Osteocyte (in vitro differentiated cells): ENCODE data around the gene CALR3. TPM values are rescaled to one million over a fixed set of nuclear protein-coding genes. Genes with fewer than 3 reads are reported as not detected.

Experiments
- DNase-seq: peaks from one replicate; pipeline ENCODE4 v3.0.0; 2021; ENCODE audit warnings: mixed read lengths; ENCODE audit not compliant: unreplicated experiment; ENCODE audit errors: extremely low spot score
- H3K27ac Mint-ChIP-seq: one replicate; pipeline ENCODE4 v1.8.0; 2021; ENCODE audit warnings: mild to moderate bottlenecking, mixed read lengths; ENCODE audit not compliant: unreplicated experiment
- H3K27me3 Mint-ChIP-seq: one replicate; pipeline ENCODE4 v1.8.0; 2021; ENCODE audit warnings: mixed read lengths; ENCODE audit not compliant: unreplicated experiment
- H3K36me3 Mint-ChIP-seq: one replicate; pipeline ENCODE4 v1.8.0; 2021; ENCODE audit warnings: mixed read lengths; ENCODE audit not compliant: unreplicated experiment
- H3K4me1 Mint-ChIP-seq: one replicate; pipeline ENCODE4 v1.8.0; 2021; ENCODE audit warnings: mixed read lengths; ENCODE audit not compliant: unreplicated experiment
- H3K4me3 Mint-ChIP-seq: one replicate; pipeline ENCODE4 v1.8.0; 2021; ENCODE audit warnings: mild to moderate bottlenecking, moderate library complexity, mixed read lengths; ENCODE audit not compliant: unreplicated experiment
- H3K9me3 Mint-ChIP-seq: one replicate; pipeline ENCODE4 v1.8.0; 2021; ENCODE audit warnings: mixed read lengths; ENCODE audit not compliant: unreplicated experiment
- CTCF ChIP-seq: fragments of 200-600 bp; sonication (generic); IDR thresholded peaks from 2 replicates; pipeline ENCODE4 v1.5.0; 2021; ENCODE audit warnings: antibody characterized with exemption, mild to moderate bottlenecking, moderate library complexity
- total RNA-seq: library from RNA; stranded (reverse); gene quantifications from 2 replicates; pipeline ENCODE4 v1.2.1, GENCODE V29; 2021

The CALR3 gene
- total RNA-seq, 1 donor from 2014 or later, result not detected

- DNase-seq, result peak; percentile 98
- H3K36me3 Mint-ChIP-seq, result peaks cover 17% of the 10 kb centered on the region
- peak within 1 kb of the TSS; percentile 87 for H3K4me3 Mint-ChIP-seq
- no peaks in the 10 kb centered on the region for H3K27me3 Mint-ChIP-seq
- peaks cover 29% of the 10 kb centered on the region for H3K4me1 Mint-ChIP-seq
- no peaks in the 10 kb centered on the region for H3K9me3 Mint-ChIP-seq
- no peak for TF ChIP-seq CTCF
- H3K27ac Mint-ChIP-seq, result peak within 1 kb of the TSS; percentile 80
These were observed 46.3 kb upstream of the CALR3 start, which contains the start of gene CHERP for GRCh38 chr19:16542045-16542909. TSS of gene CHERP (minus strand) at chr19:16542437. CDS start at chr19:16542378, 59 bp downstream.

GRCh38 chr19:16541526-16542044 is 45.6 kb upstream of the CALR3 start:
- H3K27ac Mint-ChIP-seq, result peak overlapping the region; percentile 48
- peak overlapping the region; percentile 87 for H3K4me3 Mint-ChIP-seq
- no peaks in the 10 kb centered on the region for H3K27me3 Mint-ChIP-seq
- H3K36me3 Mint-ChIP-seq, result peaks cover 19% of the 10 kb centered on the region
- TF ChIP-seq CTCF, result no peak
- H3K4me1 Mint-ChIP-seq, result peaks cover 29% of the 10 kb centered on the region
- H3K9me3 Mint-ChIP-seq, result no peaks in the 10 kb centered on the region
- DNase-seq, result no peak

GRCh38 chr19:16540948-16541347 is 45.0 kb upstream of the CALR3 start:
- Mint-ChIP-seq H3K27ac (peak overlapping the region; percentile 48), H3K4me3 (peak overlapping the region; percentile 87), H3K4me1 (peaks cover 29% of the 10 kb centered on the region), H3K27me3 (no peaks in the 10 kb centered on the region), H3K9me3 (no peaks in the 10 kb centered on the region), H3K36me3 (peaks cover 23% of the 10 kb centered on the region)
- no peak for DNase-seq
- TF ChIP-seq CTCF, result no peak

- peaks cover 33% of the 10 kb centered on the region for H3K36me3 Mint-ChIP-seq
- DNase-seq, result no peak
- no peak for TF ChIP-seq CTCF
- H3K4me1 Mint-ChIP-seq, result peaks cover 17% of the 10 kb centered on the region
- H3K27ac Mint-ChIP-seq, result no peak overlapping the region
- no peaks in the 10 kb centered on the region for H3K27me3 Mint-ChIP-seq
- H3K4me3 Mint-ChIP-seq, result no peak overlapping the region
- no peaks in the 10 kb centered on the region for H3K9me3 Mint-ChIP-seq
These were observed 41.1 kb upstream of the CALR3 start for GRCh38 chr19:16537111-16537510.

- DNase-seq, result no peak
These were observed 40.2 kb upstream of the CALR3 start for GRCh38 chr19:16536130-16536529.

More at GRCh38 chr19:16536130-16536529, 40.2 kb upstream of the CALR3 start:
- no peak for TF ChIP-seq CTCF
- peaks cover 11% of the 10 kb centered on the region for H3K4me1 Mint-ChIP-seq
- H3K4me3 Mint-ChIP-seq, result no peak overlapping the region
- H3K27me3 Mint-ChIP-seq, result no peaks in the 10 kb centered on the region
- H3K36me3 Mint-ChIP-seq, result peaks cover 38% of the 10 kb centered on the region
- no peaks in the 10 kb centered on the region for H3K9me3 Mint-ChIP-seq
- H3K27ac Mint-ChIP-seq, result no peak overlapping the region
